ENCODE measurements around the gene STRN4. TPM values are rescaled to one million over a fixed set of nuclear protein-coding genes. Genes with fewer than 3 reads are reported as not detected.

STRN4 gene
- total and polyA plus RNA-seq, 9 of the 15 experiments (the other 6 are each of a cell fraction or from before 2014, with no cell fraction given): 0.62 to 83.7 (median 36.9) TPM

DNA sequence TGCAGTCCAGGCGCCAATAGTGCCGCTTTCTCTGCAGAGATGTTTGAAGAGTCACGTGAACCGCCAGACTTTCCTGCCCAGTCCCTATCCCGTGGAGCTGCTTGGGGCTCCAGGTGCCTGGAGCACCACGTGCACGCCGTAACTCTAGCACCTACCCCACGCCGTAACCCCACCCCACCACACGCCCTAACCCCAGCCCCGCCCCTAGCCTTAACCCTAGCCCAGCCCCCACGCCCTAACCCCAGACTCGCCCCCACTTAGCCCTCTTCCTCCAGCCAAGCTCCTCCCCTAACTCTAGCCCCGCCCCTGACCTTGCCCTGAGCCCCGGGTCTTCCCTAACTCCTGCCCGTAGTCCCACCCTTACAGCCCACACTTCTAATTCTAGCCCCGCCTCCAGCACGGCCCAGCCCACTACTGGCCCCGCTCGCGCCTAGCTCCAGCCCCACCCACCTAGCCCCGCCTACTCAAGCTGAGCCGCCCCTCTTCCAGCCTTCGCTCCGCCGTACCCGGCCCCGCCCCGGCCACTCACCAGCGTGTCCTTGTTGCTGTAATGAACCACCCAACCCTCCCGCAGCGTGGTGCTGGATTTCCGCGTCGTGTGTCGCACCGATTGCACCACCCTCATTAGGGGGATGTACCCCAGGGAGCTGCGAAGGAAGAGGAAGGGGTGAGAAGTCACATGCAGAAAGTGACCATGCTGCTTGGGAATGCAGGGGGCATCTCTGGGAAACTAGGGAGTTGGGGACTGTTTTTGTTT is 48.9 kb downstream of the STRN4 start (continued):
- TF ChIP-seq, protein P1, sequence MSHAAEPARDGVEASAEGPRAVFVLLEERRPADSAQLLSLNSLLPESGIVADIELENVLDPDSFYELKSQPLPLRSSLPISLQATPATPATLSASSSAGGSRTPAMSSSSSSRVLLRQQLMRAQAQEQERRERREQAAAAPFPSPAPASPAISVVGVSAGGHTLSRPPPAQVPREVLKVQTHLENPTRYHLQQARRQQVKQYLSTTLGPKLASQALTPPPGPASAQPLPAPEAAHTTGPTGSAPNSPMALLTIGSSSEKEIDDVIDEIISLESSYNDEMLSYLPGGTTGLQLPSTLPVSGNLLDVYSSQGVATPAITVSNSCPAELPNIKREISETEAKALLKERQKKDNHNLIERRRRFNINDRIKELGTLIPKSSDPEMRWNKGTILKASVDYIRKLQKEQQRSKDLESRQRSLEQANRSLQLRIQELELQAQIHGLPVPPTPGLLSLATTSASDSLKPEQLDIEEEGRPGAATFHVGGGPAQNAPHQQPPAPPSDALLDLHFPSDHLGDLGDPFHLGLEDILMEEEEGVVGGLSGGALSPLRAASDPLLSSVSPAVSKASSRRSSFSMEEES (CRISPR knock-in tag; IDR thresholded peaks at IDR 0.05): peak; percentile 13; the same call in 1 of the 2 replicates
- peak; percentile 79 for TF ChIP-seq ZBTB7A (IDR thresholded peaks at IDR 0.05; ENCODE audit: borderline replicate concordance, control insufficient read depth, low read depth, low read length)
- no peak for TF ChIP-seq NR2F6 (CRISPR knock-in tag; IDR thresholded peaks at IDR 0.05)
- TF ChIP-seq TEAD1 (CRISPR knock-in tag; IDR thresholded peaks at IDR 0.05): peak in 1 of 2 experiments; percentile 40; a peak in 1 of 4 replicates
- TF ChIP-seq, protein P2, sequence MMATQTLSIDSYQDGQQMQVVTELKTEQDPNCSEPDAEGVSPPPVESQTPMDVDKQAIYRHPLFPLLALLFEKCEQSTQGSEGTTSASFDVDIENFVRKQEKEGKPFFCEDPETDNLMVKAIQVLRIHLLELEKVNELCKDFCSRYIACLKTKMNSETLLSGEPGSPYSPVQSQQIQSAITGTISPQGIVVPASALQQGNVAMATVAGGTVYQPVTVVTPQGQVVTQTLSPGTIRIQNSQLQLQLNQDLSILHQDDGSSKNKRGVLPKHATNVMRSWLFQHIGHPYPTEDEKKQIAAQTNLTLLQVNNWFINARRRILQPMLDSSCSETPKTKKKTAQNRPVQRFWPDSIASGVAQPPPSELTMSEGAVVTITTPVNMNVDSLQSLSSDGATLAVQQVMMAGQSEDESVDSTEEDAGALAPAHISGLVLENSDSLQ (IDR thresholded peaks at IDR 0.05): peak; percentile 40
- no peak for TF ChIP-seq ZNF583 (CRISPR knock-in tag; IDR thresholded peaks at IDR 0.05)
- no peak for TF ChIP-seq ZNF408 (CRISPR knock-in tag; IDR thresholded peaks at IDR 0.05; ENCODE audit: low read depth)
- TF ChIP-seq, protein P3, sequence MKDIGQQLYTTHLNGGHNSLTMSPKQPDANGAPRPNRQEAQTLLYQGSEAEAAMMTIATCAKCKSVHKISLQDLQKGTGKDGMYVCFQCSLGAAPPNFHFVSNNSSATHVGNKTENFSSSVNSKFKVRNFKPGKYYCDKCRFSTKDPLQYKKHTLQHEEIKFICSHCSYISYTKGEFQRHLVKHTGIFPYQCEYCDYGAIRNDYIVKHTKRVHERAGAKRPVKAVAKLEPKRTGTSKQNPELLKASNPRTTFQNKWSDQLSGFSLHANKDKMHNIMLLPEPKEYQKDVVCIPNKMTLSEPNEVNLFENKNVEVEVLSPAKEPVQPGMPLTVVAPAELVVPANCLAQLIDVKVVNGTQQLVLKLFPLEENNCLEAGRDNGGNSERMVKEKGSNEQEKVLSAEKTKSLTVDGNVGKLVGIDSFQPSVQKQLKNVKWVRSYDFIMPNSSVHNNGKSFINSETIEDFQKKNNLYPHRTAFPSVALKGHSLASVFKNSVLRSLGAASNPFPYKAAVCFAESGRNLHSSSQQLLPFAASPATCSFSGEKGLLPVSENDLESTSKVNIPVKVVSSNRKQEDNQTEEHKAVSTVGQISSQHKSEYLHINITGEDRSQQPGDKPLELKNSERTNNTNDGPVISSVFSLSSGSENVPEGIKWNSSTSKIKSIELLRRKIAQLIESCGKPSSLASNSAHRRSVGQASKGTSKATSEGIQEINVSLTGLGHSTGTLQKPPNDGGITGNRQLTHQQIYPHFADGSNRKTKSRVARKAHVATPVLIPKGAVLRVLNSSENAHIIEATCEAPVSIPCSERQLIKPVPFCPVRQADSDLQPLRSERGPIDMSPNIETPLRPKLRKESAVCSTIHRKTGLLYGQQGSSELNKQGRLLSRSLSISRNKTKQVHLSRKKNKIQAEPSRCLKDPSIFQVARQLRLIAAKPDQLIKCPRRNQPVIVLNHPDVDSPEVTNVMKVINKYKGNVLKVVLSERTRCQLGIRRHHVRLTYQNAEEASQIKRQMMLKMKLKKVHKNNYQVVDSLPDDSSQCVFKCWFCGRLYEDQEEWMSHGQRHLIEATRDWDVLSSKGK (CRISPR knock-in tag; IDR thresholded peaks at IDR 0.05): no peak
- TF ChIP-seq, protein P4, sequence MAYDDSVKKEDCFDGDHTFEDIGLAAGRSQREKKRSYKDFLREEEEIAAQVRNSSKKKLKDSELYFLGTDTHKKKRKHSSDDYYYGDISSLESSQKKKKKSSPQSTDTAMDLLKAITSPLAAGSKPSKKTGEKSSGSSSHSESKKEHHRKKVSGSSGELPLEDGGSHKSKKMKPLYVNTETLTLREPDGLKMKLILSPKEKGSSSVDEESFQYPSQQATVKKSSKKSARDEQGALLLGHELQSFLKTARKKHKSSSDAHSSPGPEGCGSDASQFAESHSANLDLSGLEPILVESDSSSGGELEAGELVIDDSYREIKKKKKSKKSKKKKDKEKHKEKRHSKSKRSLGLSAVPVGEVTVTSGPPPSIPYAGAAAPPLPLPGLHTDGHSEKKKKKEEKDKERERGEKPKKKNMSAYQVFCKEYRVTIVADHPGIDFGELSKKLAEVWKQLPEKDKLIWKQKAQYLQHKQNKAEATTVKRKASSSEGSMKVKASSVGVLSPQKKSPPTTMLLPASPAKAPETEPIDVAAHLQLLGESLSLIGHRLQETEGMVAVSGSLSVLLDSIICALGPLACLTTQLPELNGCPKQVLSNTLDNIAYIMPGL (CRISPR knock-in tag; IDR thresholded peaks at IDR 0.05): no peak; the same call in 1 of the 2 replicates
